Endometrial microvascular endothelial cells (primary cell): ENCODE data around the gene SERBP1. TPM values are rescaled to one million over a fixed set of nuclear protein-coding genes. Genes with fewer than 3 reads are reported as not detected.
"Not testable (repeated sequence)": the region's sequence is repeated elsewhere in the genome, so short reads cannot be mapped to it uniquely, and the experiment has no call there.

Experiments used
- in situ Hi-C: cut with HindIII; loops from 2 replicates; pipeline ENCODE4 v1.10.0; 2017; ENCODE audit warnings: low sequenced_read_pairs, low pct_unique_long_range_greater_than_20kb; ENCODE audit errors: inconsistent ontology term
- total RNA-seq: library from RNA; depleted of rRNA; stranded (reverse); fragments of >200 nt; gene quantifications from one replicate; pipeline ENCODE4 v1.2.3, GENCODE V29; 2015; ENCODE audit errors: inconsistent ontology term

SERBP1 gene
- total RNA-seq, 1 donor from 2014 or later: 328 TPM

DNA sequence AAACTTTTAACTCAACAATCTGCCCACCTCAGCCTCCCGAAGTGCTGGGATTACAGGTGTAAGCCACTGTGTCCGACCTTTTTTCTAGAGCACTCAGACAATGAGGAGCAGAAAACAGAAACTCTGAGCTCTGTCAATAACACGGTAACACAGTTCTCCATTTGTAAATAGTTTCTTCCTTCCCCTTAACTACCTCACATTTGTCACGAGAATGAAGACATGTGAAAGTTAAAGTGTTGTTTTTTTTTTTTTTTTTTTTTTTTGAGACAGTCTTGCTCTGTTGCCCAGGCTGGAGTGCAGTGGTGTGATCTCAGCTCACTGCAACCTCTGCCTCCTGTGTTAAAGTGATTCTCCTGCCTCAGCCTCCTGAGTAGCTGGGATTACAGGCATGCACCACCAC, 12.5 kb downstream of the SERBP1 start:
- in situ Hi-C loops: not testable (repeated sequence)

DNA sequence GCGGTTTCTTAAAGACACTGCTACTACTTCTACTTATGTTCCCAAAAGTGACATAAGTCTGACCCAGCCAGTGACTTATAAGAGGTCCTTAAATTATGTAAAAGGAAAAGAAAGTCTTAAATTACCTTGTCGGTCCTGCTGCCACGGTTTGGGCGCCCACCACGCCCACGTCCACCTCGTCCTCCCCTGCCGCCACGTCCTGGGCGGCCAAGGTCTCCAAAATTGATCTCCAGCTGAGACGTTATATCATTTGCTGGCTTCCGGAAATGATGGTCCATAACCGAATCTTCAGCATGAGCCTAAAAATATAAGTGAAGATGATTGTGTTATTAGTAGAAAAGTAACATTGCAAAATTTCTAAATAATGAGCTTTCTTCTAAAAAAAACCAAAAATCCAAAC, 15.2 kb downstream of the SERBP1 start:
- in situ Hi-C loops: no loop called here

DNA sequence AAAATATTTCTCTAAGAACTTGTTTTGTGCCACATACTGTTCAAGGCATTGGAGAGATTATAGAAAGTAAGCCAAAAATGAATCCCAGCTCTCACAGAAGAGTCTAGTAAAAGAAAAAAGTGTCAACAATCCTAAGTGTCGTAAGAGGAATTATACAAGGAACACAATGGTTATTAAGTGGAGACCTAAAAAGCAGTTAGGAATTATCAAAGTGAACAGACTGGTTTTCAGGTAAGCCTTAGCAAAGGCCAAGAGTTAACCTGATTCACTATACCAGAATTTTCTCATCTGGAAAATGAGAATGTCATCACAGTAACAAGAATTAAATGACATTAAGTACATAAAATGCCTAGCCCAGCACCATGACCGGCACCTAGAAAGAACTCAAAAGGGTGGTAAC, 15.6 kb downstream of the SERBP1 start:
- in situ Hi-C loops: no loop called here

DNA sequence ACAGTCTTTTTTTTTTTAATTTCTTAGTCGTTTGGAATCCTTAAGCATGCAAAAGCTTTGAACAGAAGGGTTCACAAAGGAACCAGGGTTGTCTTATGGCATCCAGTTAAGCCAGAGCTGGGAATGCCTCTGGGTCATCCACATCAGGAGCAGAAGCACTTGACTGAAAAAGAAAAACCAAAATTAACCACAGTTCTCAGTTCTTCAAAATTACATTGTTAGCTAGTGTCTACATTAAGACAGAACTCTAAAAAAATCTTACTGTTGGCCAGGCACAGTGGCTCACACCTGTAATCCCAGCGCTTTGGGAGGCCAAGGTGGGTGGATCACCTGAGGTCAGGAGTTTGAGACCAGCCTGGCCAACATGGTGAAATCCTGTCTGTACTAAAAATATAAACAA, 17.1 kb downstream of the SERBP1 start:
- in situ Hi-C loops: not testable (repeated sequence)

DNA sequence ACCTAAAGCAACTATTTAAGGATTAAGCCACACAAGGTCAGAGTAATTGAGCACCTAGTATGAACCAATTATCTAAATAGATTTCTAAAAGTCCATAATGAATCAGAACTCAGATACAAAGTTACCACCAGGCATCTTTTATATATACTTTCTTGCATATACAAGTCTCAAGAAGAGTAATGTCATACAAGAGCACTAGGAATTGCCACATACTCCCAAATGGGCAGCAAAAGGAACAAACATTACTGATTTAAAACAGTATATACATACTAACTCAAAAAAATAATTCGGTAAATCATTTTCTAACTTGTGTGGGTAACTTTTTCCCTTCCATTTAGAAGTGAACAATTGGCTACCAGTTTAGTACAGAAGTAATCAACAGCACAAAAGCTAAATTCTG, 22.1 kb downstream of the SERBP1 start:
- in situ Hi-C loops: no loop called here

DNA sequence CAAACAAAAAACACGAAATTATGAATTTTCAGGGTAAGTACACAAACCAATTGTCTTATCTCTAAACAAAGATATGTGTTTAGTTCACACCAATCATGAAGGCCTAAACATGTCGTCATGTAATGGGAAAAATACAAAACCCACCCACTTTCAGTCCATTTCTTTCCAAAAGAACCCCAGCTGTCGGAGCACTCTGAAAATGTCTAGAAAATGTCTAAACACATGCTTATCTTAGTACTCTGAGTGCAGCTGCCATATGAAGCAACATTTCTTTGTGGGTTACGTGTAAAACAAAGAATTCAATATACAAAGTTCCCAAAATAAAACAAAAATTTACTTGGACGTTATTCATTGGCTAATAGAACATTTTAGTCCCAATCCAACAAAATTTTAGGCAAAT, 22.7 kb downstream of the SERBP1 start:
- in situ Hi-C loops: no loop called here

DNA sequence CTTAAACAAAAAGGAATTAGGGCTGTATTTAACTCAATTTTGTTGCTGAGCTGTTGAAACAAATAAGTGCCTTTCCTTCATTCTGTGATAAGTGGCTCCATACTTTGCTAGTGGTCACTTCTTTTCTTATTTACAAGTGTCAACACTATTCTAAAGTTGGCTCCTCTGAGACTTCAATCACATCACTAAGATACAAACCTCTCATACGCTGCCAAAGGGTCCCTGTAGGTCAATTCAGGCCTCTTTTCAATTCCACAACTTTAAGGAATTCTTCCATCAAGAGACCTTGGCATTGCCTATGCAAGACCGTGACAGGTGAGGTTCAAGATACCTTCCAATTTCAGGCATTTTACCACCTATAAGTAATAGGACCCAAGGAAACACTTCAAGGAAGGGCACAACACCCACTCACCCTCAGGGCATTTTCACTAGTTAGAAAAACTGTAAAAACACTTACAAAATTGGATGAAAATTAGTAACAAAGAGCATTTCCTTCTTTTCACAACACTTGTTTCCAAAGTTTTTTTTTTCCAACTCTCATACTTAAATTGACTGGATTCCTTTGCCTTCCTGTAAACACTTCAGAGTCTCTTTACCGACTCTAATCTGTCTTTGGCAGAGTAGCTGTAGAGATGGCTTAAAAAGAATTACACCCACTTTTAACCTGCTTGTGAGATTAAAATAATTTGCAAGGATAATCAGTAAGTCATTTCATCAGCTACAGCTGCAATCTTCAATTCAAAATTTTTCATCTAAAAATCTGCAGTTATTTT, 24.5 kb downstream of the SERBP1 start:
- in situ Hi-C loops: no loop called here

DNA sequence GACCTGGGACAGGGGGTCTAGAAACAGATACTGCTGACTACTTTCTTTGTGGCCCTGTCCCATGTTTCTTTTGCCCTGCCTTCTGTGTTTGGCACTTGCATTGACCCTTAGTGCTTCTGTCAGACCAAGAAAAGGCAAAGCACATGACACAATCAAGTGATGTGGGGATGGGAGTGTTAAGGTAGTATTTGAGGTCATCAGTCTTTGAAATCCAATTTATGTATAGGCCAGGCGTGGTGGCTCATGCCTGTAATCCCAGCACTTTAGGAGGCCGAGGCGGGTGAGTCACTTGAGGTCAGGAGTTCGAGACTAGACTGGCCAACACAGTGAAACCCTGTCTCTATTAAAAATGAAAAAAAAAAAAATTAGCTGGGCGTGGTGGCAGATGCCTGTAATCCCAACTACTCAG, 26.0 kb downstream of the SERBP1 start:
- in situ Hi-C loops: no loop called here

DNA sequence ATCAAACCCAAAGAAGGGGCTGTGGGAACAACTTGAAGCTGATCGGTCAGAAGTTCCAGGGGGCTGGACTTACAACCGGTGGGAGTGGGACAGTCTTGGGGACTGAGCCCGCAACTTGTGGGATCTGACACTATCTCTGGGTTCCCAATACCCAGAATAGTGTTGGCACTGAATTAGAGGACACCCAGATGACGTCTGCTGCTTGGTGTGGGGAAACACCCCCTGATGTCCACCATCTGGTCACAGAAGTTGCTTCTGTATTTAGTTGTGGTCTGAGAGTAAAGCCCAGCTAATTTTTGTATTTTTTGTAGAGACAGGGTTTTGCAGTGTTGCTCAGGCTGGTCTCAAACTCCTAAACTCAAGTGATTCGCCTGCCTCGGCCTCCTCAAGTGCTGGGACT, 28.8 kb downstream of the SERBP1 start:
- in situ Hi-C loops: no loop called here

DNA sequence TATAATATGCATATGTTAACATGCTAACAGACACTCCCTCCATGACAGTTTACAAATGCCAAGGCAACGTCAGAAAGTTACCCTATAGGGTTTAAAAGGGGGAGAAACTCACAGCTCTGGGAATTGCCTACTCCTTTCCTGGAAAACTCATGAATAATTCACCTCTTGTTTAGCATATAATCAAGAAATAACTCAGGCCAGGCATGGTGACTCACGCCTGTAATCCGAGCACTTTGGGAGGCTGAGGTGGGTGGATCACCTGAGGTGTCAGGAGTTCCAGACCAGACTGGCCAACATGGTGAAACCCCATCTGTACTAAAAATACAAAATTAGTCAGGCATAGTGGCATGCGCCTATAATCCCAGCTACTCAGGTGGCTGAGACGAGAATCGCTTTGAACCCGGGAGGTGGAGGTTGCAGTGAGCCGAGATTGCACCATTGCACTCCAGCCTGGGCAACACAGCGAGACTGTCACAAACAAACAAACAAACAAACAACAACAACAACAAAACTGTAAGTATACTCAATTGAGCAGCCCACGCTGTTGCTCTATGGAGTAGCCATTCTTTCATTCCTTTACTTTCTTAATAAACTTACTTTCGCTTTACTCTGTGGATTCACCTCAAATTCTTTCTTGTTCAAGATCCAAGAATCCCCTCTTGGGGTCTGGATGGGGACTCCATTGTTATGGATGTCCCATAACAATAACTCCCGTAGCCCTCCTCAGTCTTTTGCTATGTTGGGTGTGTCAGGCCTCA, 30.0 kb downstream of the SERBP1 start:
- in situ Hi-C loops: not testable (repeated sequence)

DNA sequence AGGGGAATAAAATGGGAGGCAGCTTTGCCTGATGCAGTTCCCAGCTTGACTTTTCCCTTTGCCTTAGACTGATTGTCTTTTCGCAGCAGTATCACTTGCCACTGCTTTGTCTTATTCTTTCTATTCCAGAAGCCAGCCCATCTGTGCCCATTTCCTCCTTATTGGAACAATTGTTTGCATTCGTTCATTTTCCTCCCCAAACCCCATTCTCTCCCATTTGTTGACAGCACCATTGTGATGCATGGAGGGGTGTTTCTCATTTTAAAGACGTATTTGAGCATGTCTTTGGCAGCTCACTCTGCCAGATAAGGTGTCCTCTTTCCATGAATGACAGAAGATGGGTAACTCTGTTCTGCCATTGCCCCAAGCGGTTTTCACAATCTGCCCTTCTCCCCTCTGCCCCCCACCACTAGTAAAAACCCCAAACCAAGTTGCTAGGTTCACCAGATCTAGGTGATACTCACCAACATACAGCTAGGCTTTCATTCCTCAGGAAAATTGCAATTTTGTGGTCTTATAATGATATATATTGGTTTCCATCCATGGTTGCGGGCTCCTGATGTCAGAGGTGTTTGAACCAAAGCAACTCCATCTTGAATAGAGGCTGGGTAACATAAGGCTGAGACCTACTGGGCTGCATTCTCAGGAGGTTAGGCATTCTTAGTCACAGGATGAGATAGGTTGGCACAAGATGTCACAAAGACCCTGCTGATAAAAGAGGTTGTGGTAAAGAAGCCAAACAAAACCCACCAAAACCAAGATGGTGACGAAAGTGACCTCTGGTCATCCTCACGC, 30.8 kb downstream of the SERBP1 start:
- in situ Hi-C loops: no loop called here

DNA sequence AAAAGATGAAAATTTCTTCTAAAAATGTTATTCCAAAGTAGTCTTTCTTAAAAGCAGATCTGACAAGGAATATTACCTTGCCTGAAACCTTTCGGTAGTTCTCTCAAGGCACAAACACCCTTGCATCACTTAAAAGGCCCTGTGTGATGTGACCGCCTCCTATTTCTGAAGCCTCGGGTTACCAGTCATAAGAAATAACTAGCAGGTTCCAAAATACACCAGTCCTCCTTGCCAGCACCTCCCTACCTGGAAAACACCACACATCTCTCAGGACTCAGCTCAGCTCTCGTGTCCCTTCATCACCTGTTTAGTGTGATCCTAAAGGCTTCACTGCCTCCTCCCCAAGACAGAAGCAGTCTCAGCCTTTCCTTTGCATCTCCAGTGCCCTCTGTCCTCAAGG, 35.7 kb downstream of the SERBP1 start:
- in situ Hi-C loops: no loop called here

DNA sequence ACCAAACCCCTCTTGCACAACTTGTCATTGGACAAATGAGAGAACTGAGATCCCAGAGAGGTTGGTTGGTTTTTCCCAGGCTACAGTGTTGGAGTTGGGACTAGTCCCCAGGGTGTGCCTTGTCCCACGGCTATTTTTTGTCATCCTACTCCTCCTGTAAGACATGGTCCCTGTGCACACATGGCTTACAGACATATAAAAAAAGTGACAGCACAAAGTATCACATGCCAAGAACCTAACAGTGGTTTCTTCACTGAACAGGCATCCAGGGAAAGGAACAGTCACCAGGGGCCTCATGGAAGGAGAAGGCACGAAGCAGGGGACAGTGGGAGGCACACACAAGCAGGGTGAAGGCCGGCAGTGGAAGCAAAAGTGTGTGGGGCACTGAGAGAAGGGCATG, 36.5 kb downstream of the SERBP1 start:
- in situ Hi-C loops: no loop called here

DNA sequence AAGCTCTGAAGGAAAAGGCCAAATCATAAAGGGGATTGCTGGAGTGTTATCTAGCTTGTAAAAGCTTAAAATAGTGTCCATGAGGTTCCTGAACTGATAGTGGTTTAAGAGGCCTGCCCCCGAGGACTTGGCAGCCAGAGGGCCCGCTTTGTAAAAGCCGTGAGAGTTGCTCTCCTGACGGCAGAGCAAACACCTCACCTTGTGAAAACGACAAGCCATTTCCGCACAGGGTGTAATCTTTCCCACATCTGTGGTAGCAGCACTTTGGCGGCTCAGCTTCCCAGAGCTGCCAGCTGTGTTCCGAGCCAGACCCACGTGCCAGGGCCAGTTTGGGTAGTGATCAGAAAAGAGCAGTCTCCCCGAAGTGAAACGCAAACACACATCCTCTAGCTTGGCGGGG, 37.0 kb downstream of the SERBP1 start:
- in situ Hi-C loops: no loop called here

DNA sequence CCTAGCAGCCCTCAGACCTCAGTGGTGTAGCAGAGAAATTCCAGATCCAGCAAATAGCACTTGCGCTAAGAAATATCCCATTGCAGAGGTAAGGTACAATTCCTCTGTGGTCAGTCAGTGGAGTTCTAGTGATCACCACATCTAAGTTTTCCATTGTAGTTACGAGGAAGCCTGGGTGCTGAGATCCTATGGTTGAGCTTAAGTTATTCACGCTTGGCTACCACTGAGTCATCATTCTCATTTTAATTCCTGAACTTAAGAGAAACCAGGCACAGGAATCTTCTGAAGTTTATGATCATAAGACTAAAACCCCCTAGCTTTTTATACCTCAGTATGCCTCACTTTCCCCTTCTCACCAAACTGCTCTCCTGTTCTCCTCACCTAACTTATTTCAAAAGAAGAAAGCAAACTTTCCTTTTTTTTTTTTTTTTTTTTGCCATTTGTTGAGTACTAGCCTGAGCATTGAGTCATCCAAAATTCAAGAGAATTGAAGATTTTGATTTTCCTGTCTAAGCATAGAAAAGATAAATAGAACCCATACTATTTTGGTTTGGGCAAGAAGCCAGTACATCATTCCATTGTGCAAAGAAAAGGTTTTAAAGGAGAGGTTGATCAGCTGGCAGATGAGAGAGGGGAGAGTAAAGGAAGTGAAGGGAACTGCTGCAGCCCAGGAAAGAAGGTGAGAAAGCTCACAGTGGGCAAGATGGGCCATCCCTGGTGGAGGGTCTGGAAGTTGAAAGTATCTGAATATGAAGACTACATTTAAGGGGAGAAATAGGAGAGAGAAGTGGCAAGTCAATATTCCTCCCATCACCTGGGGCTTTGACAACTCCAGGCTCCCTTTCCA, 39.9 kb downstream of the SERBP1 start:
- in situ Hi-C loops: no loop called here

DNA sequence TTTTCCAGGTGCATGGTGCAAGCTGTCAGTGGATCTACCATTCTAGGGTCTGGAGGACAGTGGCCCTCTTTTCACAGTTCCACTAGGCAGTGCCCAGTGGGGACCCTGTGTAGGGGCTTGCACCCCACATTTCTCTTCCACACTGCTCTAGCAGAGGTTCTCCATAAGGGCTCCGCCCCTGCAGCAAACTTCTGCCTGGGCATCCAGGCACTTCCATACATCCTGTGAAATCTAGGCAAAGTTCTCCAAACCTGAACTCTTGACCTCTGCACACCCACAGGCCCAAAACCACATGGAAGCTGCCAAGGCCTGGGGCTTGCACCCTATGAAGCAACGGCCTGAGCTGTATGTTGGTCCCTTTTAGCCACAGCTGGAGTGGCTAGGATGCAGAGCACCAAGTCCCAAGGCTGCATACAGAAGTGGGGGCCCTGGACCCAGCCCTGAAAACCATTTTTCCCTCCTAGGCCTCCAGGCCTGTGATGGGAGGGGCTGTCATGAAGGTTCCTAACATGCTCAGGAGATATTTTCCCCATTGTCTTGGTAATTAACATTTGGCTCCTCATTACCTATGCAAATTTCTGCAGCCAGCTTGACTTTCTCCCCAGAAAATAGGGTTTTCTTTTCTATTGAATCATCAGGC, 46.1 kb downstream of the SERBP1 start:
- in situ Hi-C loops: no loop called here

DNA sequence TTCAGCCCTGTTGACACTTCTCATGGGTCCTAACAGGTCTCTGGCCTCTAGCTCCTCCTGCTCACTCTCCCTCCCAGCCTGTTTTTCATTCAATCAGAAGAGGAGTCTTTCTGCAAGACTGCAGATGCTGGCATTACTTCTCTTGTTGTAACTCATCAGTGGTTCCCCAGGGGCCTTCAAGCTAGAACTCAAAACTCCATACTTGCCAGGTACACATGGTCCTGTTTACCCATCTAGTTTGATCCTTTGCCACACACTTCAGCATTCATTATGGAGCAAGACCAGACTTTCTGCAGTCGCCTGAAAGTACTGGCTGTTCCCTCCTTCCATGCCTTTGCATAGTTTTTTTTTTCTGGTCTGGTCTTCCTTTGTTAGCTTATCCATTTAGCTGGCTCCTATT, 47.9 kb downstream of the SERBP1 start:
- in situ Hi-C loops: no loop called here

DNA sequence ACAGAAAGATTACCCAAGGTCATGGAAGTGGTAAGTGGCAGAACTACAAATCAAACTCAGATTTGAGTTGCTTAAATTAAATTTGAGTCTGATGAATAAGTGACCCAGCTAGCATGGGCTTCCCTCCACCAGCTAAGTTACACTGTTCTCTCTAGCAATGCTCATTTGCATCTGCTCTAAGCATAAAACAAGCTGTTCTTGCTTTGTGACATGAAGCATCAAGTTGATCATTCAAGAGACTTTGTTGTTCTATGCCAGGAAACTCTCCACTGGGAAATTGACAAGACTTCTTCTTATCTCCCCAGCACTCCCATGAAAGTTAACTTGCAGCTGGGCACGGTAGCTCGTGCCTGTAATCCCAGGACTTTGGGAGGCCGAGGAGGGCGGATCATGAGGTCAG, 49.0 kb downstream of the SERBP1 start:
- in situ Hi-C loops: no loop called here
